MV-4-11 (cell line): ENCODE data around the gene ADGRG6.
"Not testable (repeated sequence)": the region's sequence is repeated elsewhere in the genome, so short reads cannot be mapped to it uniquely, and the experiment has no call there.

ENCODE experiments used
- DNase-seq: peaks from one replicate; lab custom pipeline; 2025; lab: John Stamatoyannopoulos, UW

Gene ADGRG6

GRCh38 chr6:142322504-142323198, 20.8 kb downstream of the ADGRG6 start:
- DNase-seq = no peak

DNA sequence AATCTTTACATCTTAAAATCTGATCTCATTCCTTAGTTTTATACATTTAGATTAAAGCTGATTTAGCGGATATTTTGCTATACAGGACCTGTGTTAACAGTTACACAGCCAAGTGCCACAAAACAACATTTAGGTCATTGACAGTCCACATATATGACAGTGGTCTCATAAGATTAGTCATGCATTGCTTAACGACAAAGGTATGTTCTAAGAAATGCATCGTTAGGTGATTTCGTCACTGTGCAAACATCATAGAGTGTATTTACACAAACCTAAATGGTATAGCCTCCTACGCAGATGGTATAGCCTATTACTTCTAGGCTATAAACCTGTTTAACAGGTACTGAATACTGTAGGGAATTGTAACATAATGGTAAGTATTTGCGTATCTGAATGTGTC, 21.6 kb downstream of the ADGRG6 start:
- no peak for DNase-seq

DNA sequence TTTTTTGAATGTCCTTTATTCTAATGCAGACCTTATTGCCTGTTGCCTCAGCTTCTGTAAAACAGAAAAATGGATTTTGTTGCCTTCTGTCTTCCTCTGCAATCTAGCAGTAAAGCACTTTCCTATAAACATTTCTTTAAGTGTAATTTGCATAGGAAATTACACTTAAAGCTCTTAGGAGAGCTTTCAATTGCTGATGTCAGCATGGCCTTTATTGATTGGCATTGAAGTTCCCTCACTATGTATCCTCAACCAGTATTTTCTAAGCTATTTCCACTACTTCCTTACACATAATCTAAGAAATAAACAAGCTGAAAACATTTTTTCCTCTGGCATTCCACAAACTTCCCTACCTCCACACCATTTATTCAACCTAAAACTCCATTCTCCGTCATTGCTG, 22.3 kb downstream of the ADGRG6 start:
- no peak for DNase-seq

GRCh38 chr6:142325111-142325510, 23.3 kb downstream of the ADGRG6 start:
- no peak for DNase-seq

GRCh38 chr6:142326540-142326939, 24.7 kb downstream of the ADGRG6 start:
- DNase-seq = no peak

DNA sequence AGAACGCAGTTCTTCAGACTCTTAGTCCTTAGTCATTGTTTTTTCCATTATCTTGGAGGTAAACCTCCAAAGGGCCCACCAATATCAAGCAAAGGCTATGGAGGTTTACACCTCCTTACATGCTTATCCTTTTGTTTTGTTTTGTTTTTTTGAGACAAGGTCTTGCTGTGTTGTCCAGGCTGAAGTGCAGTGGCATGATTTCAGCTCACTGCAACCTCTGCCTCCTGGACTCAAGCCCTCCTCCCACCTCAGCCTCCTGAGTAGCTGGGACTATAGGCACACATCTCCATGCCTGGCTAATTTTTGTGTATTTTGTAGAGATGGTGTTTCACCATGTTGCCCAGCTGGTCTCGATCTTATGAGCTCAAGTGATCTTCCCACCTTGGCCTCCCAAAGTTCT, 26.3 kb downstream of the ADGRG6 start:
- DNase-seq = no peak

DNA sequence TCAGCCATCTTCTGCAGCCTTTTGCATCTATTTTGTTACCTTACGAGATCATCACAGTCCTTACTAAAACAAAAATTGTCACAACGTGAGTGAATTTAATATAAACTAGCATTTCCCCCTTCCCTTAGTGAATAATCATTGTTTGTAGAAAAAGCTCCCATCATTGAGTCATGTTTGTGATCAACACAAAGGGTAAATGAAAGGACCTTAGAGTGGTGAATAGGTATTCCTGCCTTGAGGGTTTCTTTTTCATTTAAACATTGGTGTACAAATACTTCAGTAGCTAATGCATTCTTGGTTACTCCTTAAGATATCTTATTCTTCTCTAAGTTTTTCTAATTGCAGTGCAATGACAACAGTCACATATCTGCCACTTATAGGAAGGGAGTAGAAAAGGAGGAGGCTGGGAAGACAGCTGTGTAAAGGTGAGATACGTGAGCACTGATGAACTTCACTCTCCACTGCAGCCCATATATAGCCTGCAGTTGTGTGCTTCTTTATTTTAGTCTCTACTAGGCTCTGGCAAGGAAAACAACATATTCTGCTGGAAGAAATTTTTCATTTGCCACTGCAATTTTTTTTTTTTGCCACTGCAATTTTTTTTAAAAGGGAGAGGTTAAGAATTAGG, 27.8 kb downstream of the ADGRG6 start:
- no peak for DNase-seq

- no peak for DNase-seq
Measured at GRCh38 chr6:142331075-142331551, 29.3 kb downstream of the ADGRG6 start.

DNA sequence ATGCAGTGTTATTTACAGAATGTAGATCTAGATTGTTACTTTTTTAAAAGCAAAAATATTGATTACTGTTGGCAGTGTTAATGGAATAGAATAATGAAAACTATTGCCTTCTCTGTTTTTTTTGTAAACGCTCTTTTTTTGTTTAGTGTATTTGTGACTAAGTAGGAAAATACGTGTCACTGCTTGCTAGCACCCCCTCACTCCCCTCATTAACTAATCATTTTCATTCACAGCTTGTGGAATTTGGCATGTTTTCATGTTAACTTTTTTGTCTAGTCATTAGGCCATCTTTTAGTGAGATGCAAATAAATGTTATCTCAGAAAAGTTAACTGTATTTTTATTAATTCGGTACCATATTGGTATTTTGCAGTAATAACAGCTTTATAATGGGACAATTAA, 29.8 kb downstream of the ADGRG6 start:
- no peak for DNase-seq

- DNase-seq = no peak
Measured at GRCh38 chr6:142332393-142333098, 30.7 kb downstream of the ADGRG6 start.

- no peak for DNase-seq
Measured at GRCh38 chr6:142333431-142333830, 31.6 kb downstream of the ADGRG6 start.

DNA sequence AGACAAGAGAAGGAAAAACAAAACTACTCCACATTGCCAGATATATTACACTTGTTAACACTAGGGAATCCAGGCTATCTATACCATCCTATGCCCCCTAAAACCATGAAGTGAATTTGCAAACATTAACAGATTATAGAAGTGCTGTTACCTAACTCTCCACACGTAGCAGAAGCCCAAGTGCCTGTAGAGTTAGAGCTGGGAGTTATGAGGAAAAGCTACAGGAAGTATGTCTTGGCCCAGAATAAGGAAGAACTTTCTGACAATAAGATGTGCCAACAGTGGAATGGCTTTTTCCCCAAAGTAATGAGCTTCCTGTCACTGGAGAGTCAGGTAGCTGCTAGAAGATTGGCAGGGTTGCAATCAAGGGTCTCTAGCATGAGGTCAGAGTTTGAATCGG, 32.5 kb downstream of the ADGRG6 start:
- DNase-seq = no peak

DNA sequence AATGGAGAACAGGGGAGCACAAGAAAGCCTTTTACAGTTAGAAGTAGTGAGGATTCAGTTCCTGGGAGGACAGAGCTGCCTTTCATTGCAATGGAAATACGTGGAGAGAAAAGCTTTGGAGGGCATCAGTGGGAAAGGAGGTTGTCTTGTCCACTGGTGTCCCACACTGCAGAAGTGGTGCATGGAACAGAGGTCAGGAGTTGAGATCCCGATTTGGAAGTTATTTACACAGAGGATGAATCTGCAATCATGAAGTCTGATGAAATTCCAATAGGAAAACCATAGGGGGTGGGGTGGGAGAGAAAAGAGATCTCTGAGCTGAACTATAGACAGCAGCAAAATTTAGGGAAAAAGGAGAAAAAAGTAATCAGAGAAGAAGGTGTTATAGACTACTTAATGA, 33.6 kb downstream of the ADGRG6 start:
- DNase-seq = no peak

- DNase-seq = no peak
Measured at GRCh38 chr6:142336183-142336582, 34.4 kb downstream of the ADGRG6 start.

GRCh38 chr6:142336787-142337186, 35.0 kb downstream of the ADGRG6 start:
- DNase-seq = no peak

- no peak for DNase-seq
Measured at GRCh38 chr6:142339113-142339512, 37.3 kb downstream of the ADGRG6 start.

DNA sequence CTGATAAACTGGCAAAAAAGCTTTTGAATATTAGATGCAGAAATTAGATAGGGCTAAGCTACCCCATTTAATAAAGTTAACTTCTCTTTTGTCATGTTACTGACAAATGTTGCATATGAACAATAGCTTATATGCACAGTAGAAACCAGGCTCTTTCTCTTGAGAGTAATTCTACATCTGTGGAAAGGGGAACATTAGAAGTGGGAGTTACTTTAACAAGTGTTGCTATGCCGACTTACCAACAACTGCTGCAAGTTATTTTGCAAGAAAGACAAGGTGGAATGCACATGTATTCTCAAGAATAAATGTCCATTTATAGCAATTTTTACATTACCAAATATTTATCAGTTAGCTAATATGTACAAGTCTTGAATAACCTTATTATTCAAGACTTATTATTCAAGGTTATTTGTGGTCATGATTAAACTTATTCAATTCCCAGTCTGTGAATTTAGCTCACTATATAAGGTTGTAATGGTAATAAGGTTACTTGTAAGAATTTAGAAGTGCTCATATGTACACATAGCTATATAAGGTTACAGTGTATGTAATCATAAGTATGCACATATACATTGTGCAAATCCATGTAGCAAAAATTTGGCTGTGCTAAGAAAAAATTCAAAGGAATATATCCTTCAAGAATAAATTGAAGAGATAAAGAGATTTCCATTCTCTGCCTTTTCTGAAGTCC, 38.3 kb downstream of the ADGRG6 start:
- no peak for DNase-seq

GRCh38 chr6:142341855-142342330, 40.1 kb downstream of the ADGRG6 start:
- no peak for DNase-seq

DNA sequence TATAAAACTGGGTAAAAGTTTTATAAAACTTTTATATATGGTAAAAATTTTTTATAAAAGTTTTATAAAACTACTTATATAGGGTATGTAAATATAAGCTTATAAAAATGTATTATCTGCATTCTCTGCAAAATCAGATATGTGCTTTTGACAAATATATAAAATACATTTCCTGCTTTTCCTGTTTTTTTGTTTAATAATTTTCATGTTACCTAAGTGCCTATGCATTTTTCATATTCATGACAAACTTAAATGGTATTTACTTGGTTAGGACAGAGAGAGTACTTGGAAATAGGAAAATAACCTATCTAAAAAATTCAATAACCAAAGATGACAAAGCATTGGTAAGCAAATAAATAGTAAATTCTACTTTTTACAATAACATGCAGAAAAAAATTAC, 41.2 kb downstream of the ADGRG6 start:
- DNase-seq = no peak

DNA sequence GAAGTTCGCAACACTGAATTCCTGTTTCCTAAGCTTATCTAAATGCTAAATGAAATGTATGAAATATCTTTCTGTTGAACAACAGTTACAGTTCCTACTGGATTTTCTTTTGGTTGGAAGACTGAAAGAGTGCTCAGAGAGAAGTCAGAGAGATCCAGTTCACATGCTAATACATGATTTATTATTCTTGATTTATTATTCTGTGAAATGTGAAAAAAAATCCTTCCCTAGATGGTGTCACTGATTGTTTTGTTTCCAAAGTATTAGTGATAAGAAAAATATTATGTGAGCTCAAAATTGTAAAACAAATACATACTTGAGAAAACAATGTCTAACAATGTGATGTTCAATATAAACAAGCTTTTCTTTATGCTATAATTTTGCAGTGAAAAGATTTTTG, 42.1 kb downstream of the ADGRG6 start:
- DNase-seq = no peak

DNA sequence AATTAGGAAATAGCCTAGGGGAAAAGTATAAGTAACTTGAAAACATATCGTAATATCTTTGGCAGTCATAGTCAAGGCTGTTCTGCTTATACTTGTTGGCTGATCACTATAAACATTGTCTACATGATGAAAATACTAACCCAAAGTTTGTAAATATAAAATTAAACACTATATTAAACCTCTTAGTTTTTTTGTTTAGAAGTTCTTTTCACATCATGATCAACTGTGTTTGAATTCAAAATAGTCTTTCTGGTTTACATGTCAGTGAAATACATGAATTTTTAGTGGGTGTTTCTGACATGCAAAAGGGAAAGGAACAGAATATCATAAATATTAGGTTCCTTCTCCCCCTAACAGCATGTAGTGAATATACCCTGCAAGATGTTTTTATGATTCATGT, 43.5 kb downstream of the ADGRG6 start:
- no peak for DNase-seq

DNA sequence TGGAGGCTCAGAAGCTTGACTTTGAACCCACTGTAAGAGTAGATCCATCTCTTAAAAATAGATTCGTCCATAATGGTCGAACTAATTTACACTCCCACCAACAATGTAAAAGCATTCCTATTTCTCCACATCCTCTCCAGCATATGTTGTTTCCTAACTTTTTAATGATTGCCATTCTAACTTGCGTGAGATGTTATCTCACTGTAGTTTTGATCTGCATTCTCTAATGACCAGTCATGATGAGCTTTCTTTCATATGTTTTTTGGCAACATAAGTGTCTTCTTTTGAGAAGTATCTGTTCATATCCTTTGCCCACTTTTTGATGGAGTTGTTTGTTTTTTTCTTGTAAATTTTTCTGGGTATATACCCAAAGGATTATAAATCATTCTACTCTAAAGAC, 44.4 kb downstream of the ADGRG6 start:
- not testable (repeated sequence) for DNase-seq
